ENCODE results near the gene KDM2A.

Gene KDM2A

DNA sequence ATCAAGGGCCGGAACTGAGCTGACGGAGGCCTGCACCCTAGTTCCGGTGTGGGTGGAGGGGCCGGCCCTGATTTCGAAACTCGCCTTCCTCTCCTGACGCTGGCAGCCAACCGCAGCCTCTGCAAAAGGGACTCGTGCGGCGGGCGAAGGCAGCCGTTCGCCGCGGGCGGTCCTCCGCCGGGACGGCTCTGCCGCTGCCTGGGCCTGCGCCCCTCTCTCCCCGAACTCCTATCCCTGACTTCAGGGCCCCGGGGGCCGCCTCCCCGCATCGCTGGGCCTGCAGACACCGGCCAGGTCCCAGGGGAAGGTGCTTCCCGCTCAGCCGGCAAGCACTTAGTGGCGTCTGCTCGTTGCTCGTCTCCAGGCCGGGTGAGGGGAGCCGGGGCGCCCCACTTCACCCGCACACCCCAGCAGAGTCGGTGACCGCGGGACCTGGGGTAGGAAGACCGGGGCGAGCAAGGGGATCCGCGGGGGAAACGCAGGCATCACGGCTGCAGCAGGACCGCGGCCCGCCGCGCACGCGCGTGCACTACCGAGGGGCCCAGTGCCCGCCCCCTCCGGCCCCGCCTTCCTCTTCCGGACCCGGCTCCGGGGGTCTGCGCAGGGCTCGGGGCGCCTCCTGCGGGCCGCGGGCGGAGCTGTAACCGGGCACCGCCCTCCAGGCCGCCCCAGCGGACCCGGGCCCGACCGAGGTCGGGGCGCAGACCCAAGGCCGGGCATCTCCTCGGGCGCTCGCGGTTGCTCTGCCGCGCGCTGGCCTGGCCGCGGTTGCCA lies 169.6 kb downstream of the KDM2A start:
- H3K4me3 ChIP-seq, result peak overlapping the region; percentile 56 to 84 (median 74)
- H3K27ac ChIP-seq, result peak overlapping the region; percentile 81 to 100 (median 97)

DNA sequence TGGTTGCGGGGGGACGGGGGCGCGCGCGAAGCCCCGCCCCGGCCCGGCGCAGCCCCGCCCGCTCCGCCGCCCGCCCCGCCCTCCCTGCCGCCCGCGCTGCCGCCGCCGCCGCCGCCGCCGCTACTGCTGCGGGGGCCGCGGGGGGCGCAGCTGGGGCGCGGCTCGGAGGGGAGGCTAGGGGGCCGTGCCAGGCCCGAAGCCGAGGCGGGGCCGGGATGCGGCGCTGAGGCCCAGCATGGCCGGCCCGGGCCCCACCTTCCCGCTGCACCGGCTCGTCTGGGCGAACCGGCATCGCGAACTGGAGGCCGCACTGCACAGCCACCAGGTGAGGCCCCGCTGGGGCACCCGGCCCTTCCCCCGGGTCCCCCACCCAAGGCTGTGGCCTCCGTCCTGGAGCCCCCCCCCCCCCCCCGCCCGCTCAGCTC lies 170.2 kb downstream of the KDM2A start, which contains the start of gene ANKRD13D:
Gene ANKRD13D (plus strand): TSS at position 78 of the 425 bp plus-strand sequence. CDS start 158 bp downstream, at position 236.
- Histone ChIP-seq H3K4me3 (peak within 1 kb of the TSS; percentile 56 to 84 (median 74)), H3K27ac (peak within 1 kb of the TSS; percentile 81 to 100 (median 97))

DNA sequence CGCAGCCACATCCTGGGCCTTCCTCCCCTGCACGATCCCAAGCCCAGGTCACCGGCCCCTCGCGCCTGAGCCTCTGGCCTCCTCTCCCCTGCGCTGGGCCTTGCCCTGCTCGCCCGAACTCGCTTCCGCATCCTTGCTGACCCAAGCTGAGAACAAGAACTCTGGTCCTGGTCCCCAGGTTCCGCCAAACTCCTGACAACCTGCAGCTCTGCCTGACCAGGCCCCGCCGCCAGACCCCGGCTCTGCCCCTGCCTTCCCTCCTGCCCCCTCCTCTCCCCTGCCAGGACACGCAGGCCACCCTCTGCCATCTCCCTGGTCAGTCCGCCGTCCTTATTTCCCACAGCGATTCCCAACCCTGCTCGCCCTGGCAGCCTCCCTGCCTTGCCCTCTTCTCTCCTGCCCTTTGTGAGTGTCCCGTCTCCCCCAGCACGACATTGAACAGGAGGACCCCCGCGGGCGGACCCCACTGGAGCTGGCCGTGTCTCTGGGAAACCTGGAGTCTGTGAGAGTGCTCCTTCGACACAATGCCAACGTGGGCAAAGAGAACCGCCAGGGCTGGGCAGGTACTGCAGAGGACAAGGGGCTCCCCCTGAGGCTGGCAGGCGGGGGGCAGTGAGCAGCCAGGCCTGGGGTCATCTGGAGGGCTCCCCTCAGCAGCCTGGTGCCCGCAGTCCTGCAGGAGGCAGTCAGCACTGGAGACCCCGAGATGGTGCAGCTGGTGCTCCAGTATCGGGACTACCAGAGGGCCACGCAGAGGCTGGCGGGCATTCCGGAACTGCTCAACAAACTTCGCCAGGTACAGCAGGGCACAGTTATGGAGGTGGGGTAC lies 170.8 kb downstream of the KDM2A start:
- peak overlapping the region; percentile 56 to 84 (median 74) for H3K4me3 ChIP-seq
- peak overlapping the region; percentile 62 to 100 (median 95) for H3K27ac ChIP-seq

GRCh38 chr11:67290801-67291200 lies 171.7 kb downstream of the KDM2A start:
- H3K27ac ChIP-seq, result peak overlapping the region in 17 of 21 experiments; percentile 15 to 100 (median 94)
- peak overlapping the region in 3 of 7 experiments; percentile 56 to 78 (median 60) for H3K4me3 ChIP-seq

GRCh38 chr11:67291481-67292381 lies 172.7 kb downstream of the KDM2A start:
- Histone ChIP-seq H3K27ac (peak overlapping the region in 13 of 21 experiments; percentile 10 to 100 (median 74)), H3K4me3 (no peak overlapping the region)

DNA sequence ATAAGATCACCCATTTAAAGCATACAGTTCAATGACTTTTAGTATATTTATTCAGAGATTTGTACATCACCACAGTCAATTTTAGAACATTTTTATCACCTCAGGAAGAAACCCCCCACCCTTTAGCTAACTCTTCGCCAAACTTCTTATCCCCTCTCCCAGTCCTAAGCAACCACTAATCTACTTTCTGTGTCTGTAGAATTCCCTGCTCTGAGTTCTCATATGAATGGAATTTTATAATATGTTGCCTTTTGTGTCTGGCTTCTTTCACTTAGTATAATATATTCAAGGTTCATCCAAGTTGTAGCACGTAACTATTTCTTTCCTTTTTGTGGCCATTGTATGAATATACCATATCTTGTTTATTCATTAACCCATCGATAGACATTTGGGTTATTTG lies 173.6 kb downstream of the KDM2A start:
- Histone ChIP-seq H3K27ac (peak overlapping the region in 11 of 21 experiments; percentile 16 to 100 (median 49)), H3K4me3 (no peak overlapping the region)

DNA sequence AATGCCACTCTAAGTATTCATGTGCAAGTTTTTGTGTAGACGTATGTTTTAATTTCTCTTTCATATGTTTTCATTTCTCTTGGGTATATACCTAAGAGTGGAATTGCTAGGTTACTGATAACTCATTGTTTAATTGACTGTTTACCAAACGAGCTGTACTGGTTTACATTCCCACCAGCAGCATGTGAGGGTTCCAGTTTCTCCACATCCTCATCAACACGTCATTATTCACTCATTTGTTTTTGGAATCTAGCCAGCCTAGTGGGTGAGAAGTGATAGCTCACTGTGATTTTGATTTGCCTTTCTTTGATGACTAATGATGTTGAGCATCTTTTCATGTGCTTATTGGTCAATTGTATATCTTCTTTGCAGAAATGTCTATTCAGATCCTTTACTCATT lies 174.0 kb downstream of the KDM2A start:
- Histone ChIP-seq H3K4me3 (no peak overlapping the region), H3K27ac (peak overlapping the region in 7 of 21 experiments; percentile 17 to 74 (median 47))

- no peak overlapping the region for H3K4me3 ChIP-seq
- no peak overlapping the region for H3K27ac ChIP-seq
Observed at GRCh38 chr11:67295846-67296245, 176.8 kb downstream of the KDM2A start.

DNA sequence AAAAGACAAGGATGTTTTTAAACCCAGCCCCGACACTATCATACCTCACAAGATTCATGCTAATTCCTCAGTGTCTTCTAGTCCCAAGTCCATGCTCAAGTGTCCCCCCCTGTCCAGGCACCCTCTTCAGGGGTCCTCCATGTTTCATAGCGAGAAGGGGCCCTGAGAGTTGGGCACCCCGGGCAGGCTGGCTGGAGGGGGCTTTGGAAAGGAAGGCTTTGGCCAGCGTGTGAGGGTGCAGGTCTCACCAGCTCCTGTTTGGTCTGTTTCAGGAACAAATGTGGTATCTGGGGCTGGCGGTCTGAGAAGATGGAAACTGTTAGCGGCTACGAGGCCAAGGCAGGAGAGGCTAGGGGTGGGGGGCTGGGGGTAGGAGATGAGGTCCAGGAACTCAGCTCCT lies 179.7 kb downstream of the KDM2A start:
- Histone ChIP-seq H3K27ac (no peak overlapping the region), H3K4me3 (no peak overlapping the region)

DNA sequence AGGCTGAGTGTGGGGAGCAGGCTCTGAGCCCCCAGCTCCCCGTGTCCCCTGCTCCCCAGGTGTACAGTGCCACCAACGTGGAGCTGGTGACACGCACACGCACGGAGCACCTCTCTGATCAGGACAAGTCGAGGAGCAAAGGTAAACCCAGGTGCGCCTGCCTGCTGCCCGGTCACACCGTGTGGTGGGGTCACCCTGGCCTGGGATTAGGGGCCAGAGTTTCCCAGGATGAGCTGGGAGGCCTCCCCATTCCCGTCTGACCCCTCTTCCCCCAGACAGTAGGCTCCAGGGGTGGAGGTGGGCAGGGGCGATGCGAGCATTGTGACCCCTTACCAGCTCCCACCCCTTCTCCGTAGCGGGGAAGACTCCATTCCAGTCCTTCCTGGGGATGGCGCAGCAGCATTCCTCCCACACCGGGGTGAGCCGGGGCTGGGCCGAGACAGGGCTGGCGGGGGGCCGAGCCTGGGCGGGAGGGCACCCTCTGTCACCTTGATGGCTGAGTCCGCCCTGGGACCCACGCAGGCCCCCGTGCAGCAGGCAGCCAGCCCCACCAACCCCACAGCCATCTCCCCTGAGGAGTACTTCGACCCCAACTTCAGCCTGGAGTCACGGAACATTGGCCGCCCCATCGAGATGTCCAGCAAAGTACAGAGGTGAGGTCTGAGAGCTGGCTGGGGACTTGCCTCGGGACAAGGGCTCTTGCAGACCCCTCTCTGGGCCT lies 180.6 kb downstream of the KDM2A start:
- Histone ChIP-seq H3K27ac (no peak overlapping the region), H3K4me3 (no peak overlapping the region)

DNA sequence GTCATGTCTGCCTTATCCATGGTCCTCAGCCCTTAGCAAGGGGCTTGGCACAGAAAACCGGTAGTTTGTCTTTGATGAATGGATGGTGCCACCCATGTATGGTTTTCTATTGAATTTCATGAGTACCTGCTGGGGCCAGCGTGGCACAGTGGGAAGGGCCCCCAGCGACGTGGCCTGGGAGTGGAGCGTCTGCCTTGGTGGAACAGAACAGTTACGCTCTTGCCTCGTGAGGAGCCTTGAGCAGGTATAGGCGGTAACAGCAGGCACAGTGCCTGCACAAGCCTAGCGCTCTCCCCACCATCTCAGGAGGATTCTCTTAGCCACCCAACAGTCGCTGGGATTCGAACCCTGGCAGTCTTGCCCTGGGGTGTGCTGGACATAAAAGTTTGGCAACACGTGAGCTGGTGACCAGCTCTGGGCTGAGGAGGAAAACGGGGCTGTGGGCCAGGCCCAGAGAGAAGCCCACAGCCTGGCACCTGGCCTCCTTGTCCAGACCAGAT lies 181.2 kb downstream of the KDM2A start:
- peak overlapping the region in 2 of 21 experiments; percentile 21 to 40 for H3K27ac ChIP-seq
- H3K4me3 ChIP-seq, result no peak overlapping the region

DNA sequence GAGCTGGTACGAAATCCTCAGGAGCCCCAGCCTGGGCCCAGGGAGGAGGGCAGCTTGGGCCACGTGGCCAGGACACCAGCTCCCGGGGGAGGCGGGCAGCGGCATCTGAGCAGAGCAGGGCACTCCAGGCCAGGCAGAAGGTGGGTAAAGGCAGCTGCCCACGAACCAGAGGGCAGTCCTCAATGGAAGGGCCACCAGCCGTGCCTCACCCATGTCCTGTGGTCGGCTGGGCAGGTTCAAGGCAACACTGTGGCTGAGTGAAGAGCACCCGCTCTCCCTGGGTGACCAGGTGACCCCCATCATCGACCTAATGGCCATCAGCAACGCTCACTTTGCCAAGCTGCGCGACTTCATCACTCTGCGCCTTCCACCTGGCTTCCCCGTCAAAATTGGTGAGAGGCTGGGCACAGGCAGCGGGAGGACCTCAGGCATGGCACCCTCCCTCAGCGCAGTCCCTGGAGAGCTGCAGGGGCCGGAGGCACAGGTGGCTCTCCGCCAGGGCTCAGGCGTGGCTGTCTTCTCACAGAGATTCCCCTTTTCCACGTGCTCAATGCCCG lies 181.8 kb downstream of the KDM2A start:
- H3K4me3 ChIP-seq, result no peak overlapping the region
- H3K27ac ChIP-seq, result peak overlapping the region in 1 of 21 experiments; percentile 40

DNA sequence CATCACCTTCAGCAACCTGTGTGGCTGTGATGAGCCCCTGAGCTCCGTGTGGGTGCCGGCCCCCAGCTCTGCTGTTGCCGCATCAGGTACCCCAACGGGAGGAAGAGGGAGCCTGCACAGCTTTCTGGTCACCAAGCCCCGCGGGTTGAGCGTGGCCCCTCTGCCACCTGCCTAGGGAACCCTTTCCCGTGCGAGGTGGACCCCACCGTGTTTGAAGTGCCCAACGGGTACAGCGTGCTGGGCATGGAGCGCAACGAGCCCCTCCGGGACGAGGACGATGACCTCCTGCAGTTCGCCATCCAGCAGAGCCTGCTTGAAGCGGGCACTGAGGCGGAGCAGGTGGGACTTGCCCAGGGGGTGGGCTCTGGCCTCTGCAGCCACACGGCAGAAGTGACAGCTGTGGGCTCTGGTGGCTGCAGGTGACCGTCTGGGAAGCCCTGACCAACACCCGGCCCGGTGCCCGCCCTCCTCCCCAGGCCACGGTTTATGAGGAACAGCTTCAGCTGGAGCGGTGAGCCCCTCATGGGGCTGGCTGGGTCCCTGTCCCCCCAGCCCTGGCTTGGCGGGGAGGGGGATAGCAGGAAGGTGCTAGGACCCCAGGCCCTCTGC lies 182.4 kb downstream of the KDM2A start:
- H3K4me3 ChIP-seq, result no peak overlapping the region
- H3K27ac ChIP-seq, result peak overlapping the region in 11 of 21 experiments; percentile 58 to 97 (median 94)

DNA sequence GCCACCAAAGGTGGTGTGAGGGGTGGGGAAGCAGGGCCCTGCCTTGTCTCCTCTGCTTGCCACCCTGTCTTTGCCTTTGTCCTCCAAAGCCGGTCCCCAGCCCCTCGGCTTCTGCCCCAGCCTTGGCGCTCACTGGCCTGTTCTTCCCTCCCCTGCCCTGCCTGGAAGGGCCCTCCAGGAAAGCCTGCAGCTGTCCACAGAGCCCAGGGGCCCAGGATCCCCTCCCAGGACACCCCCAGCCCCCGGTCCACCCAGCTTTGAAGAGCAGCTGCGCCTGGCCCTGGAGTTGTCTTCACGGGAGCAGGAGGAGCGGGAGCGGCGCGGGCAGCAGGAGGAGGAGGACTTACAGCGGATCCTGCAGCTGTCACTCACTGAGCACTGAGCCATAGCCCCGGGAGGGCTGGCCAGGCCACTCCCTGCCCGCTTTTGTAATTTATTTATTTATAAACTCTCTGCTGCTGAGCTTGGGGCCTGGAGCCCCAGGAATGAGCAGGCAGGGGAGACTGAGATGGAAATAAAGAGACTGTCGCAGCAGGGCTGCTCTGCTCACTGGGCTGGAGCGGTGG lies 183.0 kb downstream of the KDM2A start:
- Histone ChIP-seq H3K4me3 (peak overlapping the region in 4 of 7 experiments; percentile 69 to 98 (median 82)), H3K27ac (peak overlapping the region in 16 of 21 experiments; percentile 85 to 99 (median 95))

- H3K27ac ChIP-seq, result peak overlapping the region; percentile 13 to 99 (median 94)
- peak overlapping the region; percentile 64 to 98 (median 76) for H3K4me3 ChIP-seq
Observed at GRCh38 chr11:67302571-67303131, 183.6 kb downstream of the KDM2A start.

- Histone ChIP-seq H3K27ac (peak within 1 kb of the TSS; percentile 71 to 99 (median 94)), H3K4me3 (peak within 1 kb of the TSS; percentile 64 to 98 (median 76))
Observed at GRCh38 chr11:67303132-67303834, 184.2 kb downstream of the KDM2A start, which contains the start of gene SSH3. Gene SSH3 (plus strand): TSS chr11:67303530. CDS start chr11:67303626, 96 bp downstream.

Data from skin epidermis (tissue), 12 donors.